ENCODE data around the gene MMP2.

Gene MMP2

GRCh38 chr16:55555436-55555835 lies 76.4 kb downstream of the MMP2 start:
- TF ChIP-seq CTCF (IDR thresholded peaks at IDR 0.05; ENCODE audit: extremely low read depth, insufficient read depth, missing control alignments), result no peak
- no peak for DNase-seq (ENCODE audit: low spot score)
- in situ Hi-C loops (cut with MboI; ENCODE audit: low pct_unique_long_range_greater_than_20kb, low sequenced_read_pairs, unreplicated experiment), result no loop called here
